EH (cell line): ENCODE results near the gene PITPNC1.
A peak's percentile ranks its signal among the peaks of the same experiment; 100 is the strongest.
"Not testable (repeated sequence)": the region's sequence is repeated elsewhere in the genome, so short reads cannot be mapped to it uniquely, and the experiment has no call there.

Experiments
- DNase-seq: peaks from one replicate; pipeline ENCODE4 v3.0.0-alpha.2; 2015; ENCODE audit warnings: low read depth

The PITPNC1 gene

DNA sequence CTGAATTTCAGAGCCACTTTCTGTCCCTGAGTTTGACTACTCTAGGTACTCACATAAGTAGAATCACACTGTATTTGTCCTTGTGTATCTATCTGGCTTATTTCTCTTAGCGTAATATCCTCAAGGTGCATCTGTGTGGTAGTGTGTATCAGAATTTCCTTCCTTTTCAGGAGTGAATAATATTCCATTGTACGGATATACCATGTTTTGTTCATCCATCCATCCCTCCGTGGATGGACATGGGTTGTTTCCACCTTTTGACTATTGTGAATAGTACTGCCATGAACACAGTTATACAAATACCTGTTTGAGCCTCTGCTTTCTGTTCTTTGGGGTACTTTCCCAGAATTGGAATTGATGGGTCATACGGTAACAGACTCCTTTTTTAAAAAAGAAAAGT lies 111.7 kb downstream of the PITPNC1 start:
- DNase-seq = no peak

DNA sequence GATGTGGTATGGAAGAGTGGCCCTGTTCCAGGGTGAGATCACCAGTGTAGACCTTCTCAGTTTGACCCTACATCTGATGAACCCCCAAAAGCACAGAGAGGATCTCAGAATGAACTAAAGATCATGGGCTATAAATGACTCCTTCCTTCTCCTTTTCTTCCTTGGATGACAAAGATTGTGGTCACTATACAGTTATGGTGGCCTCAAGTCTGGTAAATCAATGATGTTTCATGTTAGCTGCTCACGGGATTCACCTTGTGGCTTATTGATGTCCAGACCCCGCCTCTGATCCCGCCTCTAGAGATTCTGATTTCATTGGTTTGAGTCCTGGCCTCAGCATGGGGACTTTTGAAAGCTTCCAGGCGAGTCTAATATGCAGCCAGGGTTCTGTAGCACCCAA lies 112.2 kb downstream of the PITPNC1 start:
- DNase-seq = no peak

DNA sequence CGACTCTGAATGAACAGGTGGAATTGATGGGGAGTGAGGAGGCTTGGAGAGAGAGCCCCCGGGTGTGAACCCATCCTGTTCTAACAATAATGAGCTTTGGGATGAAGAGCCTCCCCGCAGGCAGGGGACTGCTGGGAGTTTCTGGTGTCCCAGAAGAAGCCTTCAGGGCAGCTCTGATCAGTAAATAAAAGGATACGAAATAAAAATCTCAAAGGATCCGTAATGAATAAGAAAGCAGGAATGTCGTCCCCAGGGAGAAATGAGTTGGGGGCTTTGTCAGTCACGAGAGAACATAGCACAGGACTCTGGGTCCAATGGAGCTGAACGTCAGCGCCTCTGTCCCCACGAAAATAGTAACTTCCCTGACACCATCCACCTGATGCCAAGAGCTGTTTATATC lies 113.4 kb downstream of the PITPNC1 start:
- no peak for DNase-seq

DNA sequence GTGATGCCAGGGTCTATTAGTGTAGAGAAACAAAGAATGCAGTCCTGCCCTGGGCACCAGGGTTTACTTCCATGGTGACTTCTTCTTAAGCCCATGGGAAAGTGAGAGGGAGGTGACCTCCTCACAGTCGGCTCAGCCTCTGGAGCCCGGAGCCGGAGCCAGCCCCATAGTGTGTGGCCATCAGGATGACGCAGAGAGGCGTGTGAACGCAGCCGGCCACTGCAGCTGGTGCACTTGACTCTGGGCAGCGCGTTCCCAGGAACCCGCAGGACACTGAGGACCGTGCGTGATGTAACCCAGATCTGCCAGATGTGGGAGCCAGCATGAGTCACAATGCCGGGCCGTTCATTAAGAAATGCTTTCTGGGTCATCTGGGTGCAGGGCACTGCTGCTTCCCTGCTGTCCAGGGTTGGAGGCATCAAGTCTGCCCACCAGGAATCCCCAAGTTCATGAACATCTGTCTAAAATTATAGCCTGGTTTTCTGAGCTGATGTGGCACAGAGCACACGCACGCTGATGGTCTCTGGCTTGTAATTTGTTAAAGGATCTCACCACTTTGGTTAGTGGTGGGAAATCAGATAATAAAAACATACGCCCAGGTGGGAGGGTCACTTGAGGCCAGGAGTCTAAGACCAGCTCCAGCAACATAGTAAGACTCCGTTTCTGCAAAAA lies 114.1 kb downstream of the PITPNC1 start:
- peak; percentile 99 for DNase-seq

DNA sequence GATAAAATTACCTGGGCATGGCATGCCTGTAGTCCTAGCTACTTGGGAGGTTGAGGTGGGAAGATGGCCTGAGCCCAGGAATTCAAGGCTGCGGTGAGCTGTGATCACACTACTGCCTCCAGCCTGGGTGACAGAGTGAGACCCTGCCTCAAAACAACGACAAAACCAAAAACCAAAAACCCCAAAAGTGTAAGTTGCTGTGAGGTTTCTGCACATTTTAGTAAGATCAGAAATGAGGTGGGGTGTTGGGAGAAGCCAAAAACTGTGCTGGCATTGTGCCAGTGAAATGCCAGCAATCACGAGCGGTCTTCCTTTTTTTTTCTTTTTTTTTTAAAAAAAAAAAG lies 114.6 kb downstream of the PITPNC1 start:
- DNase-seq = no peak

DNA sequence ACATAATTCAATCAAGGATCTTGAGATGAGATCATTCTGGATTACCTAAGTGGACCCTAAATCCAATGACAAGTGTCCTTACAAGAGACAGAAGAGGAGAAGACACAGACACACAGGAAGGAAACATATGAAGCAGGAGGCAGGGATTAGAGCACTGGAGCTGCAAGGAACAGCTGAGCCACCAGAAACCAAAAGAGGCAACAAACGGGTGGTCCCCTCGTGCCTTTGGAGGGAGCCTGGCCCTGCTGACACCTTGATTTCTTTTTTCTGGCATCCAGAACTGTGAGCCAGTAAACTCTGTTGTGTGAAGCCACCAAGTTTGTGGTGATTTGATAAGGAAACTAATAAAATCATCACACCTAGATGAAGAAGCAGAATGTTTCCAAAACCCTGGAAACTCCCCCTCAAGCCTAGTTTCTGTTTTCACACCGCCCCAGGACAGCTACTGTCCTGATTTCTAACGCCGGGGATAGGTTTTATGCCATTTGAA lies 115.2 kb downstream of the PITPNC1 start:
- no peak for DNase-seq

DNA sequence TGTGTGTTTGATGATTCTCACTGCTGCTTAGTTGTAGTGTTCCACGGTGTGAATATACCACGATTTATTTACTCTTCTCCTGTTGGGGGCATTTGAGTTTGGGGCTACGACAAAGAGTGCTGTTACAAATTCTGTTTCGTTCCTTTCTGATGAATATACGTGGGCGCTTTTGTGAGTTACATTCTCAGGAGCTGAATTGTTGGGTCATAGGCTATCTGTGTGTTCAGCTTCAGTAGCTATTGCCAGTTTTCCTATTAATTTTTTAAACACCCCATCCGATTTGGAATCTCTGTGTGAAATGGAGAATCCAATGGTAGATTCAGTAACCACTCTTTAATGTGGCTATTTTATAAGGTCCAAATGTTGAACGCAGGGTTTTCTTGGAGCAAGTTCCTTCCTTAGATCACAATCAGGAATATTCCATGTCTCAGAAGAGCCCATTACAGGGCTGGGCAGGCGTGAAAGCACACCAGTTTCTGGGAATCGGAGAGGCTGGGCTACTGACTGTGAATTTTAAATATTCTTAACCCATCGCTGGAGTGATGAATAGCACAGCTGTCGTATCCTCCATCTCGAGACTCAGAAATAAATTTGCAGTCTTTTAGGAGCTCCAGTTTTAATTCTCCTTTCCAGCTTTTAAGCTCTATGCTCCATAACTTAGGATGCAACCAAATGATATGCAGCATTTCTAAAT lies 115.9 kb downstream of the PITPNC1 start:
- no peak for DNase-seq

DNA sequence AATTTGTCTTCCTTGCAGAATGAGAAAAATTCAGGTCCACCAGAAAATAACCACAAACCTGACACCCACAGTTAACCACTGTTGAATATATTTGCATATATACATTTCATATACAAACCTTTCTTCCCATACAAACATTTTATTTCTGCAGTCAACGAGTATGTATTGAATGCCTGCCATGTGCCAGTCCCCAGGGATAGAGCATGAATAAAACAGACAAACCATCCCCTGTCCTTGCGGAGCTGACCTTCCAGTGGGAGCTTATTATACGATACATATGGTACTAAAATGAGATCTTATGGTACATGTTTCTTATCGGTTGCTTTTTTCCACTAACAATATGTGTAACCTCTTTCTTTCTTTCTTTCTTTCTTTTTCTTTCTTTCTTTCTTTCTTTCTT lies 116.7 kb downstream of the PITPNC1 start:
- DNase-seq = no peak

DNA sequence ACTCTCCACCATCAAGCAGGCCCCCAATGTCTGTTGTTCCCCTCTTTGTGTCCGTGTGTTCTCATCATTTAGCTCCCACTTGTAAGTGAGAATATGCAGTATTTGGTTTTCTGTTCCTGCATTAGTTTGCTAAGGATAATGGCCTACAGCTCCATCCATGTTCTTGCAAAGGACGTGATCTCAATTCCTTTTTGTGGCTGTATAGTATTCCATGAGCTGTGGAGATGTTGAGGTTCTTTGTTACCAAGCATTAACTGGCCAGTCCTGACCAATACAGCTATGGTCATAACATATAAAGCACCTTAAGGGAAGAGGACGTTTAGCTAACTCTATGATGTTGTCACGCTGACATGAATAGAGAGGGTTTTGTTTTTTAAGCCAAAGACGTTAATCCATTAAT lies 118.5 kb downstream of the PITPNC1 start:
- DNase-seq = not testable (repeated sequence)

DNA sequence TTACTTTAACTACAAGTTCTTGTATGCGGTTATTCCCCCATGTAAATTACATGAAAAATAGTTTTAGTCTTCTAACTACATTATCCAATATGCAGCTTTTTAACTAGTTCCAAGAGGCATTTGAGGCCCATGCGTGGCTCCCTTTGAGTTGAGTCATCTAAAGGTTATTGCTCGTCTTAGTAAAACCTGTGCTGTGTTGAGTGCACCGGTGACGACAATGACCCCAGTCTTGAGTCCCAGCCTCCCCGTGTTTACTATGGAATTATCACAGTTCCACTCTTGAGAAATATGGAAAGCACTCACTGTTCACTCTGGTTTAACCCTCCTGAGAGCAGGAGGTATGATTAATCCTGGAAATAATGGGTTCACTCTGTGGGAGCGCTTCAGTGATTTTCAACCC lies 119.2 kb downstream of the PITPNC1 start:
- DNase-seq = no peak

DNA sequence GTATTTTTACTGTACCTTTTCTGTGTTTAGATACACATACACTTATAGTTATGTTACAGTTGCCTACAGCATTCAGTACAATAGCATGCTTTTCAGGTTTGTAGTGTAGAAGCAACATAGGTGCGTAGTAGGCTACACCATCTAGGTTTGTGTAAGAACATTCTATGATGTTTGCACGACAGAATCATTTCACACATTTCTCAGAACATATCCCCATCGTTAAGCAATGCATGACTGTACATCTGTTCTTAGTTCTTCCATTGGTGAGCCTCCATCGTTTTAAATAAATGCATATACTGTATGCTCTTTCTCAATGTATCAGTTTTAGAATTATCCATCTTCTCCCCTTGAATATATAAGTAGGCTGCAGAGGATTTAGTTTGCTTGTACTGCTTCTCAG lies 122.6 kb downstream of the PITPNC1 start:
- no peak for DNase-seq

DNA sequence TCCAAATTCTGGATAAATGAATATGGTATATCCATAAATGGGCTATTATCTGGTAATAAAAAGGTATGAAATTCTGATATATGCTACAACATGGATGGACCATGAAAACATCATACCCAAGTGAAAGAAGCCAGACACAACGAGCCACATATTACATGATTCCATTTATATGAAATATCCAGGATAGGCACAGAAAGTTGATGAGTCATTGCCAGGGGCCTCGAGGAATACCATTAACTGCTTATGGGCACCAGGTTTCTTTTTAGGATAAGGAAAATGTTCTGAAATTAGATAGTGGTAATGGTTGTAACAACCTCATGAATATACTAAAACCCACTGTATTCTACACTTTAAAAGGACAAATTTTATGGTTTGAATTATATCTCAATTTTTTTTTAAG lies 123.2 kb downstream of the PITPNC1 start:
- DNase-seq = peak; percentile 34

DNA sequence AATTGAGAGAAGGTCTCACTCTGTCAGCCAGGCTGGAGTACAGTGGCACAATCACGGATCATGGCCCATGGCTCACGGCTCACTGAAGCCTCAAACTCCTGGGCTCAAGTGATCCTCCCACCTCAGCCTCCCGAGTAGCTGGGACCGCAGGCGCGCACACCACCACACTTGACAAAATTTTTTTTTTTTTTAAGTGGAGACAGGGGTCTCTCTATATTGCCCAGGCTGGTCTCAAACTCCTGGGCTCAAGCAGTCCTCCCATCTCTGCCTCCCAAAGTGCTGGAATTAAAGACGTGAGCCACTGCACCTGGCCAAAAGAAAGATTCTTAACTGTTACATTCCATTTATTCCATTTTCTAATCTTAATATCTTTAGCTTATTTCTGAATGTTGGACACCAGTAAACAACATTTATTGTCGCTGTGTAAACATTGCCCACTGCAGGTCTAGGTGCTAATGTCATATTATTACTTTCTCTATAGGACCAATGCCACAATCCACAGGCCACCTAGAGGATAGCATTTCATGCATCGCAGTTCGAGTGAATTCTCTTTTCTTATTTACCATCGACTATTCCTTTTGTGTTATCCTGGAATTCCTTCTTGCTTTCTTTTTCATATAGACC lies 123.7 kb downstream of the PITPNC1 start:
- DNase-seq = no peak

DNA sequence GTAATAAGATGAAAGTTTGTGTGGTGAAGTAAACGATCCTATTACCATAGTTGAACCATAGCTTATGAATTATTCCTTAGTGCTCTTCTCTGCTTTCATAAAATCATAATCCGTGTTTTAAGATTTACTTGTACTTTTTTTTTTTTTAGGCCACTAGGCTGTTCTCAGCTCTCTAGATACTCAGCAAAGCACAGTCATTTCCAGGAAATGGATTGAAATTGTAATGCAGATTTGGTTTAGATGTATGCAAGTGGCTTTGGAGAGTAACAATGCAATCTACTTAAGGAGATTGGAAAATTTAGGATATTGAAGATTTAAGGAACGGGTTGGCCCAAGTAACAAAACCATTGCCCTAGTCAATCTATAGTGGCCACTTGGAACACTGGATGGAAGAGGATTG lies 125.1 kb downstream of the PITPNC1 start:
- DNase-seq = no peak

DNA sequence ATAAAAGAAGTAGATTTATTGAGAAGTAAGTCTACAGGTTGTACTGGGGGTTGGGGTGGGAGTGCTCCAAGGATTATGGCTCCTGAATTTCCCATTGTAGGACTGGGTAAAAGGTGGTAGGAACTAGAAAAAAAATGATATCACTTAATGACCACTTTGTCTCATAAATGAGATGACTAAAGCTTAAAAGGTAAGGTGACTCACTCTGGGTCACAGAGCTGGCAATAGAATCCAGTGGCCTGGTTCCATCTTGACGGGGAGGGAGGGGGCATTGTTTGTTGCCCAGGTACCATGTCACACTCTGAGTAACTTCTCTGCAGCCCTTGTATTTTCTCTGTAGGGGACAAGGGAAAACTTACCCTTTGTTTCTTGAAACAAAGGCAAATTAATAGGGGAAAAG lies 126.1 kb downstream of the PITPNC1 start:
- DNase-seq = peak; percentile 21

DNA sequence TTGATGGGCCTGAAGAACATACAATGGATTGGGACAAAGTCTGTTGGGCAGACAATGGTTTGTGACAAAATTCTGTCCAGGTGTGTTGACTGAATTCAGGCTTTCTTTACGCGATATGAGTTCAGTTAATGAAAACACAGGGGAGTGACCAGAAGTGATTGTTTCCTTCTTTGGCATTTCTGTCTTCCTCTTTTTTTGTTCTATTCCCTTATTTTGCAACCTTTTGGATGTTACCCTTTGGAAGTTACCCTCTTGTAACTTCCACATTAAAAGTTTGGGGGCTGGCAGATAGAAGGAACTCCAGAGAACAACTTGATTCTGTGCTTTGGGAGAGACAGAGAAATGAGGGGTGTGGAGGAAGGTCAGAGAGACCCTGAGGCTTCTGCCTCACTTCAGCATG lies 126.7 kb downstream of the PITPNC1 start:
- no peak for DNase-seq

DNA sequence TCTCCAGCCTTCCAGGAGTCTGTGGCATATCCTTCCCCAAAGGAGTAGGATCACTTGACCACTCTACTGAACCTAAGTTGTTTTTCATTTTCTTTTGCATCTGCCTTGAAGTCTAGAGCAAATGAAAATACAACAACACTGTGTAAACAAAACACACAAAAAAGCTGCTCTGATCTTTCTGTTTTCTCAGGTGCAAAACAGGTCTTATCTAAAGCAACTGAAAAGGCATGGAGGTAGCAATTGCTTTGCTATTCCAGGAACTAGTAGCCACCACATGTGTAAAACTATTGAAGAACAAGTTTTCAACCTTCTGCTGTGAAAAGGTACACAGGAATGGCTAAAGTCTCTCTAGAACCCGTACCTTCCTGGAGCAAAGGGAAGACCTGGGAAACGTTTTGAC lies 127.1 kb downstream of the PITPNC1 start:
- DNase-seq = no peak

DNA sequence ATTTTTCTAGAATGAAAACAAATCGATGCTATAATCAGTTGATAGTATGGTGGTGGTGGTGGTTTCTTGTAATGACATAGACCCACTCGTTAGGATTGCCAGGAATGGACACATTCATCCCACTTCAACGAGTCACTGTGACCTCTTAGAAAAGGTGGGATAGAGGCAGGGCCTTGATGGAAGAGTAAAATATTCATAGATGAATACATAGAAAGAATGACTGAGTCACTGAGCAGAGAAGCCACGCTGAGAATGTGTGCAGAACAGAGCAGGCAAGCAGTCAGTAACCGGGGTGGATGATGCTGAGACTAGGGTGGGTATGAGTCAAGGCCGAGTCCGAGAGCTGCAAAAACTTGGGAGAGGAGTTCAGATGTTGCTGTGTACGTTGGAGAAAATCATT lies 129.9 kb downstream of the PITPNC1 start:
- peak; percentile 65 for DNase-seq

DNA sequence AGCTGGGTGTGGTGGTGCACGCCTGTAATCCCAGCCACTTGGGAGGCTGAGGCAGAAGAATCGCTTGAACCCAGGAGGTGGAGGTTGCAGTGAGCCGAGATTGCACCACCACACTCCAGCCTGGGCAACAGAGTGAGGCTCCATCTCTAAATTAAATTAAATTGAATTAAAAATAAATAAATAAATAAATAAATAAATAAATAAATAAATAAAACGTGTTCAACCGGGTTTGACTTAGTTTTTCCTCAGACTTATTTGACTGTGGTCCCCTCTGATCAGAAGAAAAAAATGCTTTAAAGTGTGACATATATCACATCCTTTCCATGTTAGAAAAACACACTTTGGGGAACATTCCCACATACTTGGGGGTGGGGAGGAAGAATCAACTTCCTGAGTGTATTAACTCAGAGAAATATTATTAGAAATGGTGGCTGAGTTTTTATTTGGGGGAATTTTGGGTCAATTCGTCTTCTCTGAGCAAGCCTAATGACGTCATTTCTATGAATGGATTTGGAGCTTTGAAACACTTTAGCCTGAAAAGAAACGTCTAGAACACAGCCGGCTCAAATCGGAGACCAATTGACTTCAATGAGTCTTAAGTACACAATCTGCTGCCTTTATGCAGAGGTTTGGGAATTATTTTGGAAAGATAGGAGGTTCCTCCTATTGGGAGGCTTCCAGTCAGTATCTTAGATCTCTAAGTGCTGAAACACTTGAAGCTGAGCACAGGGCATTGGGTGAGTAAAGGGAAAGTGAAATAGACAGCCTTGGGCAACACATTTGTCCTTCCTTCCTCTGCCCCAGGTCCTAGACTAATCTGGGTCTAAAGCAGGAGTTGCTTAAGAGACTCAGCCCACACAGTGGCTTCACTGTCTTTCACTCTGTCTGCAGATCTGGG lies 132.6 kb downstream of the PITPNC1 start:
- peak; percentile 30 for DNase-seq

DNA sequence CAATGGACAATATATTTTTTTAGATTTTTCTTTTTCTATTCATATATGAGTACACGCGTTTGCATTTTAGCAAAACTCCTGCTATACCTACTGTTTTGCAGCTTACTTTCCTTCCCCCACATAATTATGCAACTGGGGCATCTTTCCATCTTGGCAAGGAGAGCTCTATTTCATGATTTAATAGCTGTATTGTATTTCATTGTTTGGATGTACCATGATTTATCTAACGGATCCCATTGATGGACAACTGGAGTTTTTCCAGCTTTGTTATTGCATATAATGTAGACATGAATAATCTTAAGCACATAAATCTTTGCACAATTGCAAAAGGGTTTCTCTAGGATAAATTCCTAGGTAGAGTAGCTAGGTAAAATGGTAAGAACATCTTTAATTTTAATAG lies 133.9 kb downstream of the PITPNC1 start:
- DNase-seq = no peak

DNA sequence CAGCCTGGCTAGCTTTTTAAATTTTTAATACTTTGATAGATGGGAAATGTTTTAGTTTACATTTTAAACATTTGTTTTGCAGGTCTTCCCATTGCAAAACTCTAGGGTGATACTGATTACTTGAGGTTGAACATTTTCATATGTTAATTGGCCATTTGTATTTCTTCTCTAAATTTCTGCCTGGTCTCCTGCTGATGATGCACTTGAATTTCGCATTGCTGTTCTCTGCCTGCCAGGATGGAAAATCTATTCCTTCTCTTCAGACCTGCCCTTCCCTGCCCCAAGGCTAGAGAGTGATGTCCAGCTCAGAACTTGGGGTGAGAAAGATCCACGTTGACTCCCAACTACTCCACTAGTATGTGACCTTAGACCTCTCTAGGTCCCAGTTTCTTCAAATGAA lies 134.7 kb downstream of the PITPNC1 start:
- no peak for DNase-seq

DNA sequence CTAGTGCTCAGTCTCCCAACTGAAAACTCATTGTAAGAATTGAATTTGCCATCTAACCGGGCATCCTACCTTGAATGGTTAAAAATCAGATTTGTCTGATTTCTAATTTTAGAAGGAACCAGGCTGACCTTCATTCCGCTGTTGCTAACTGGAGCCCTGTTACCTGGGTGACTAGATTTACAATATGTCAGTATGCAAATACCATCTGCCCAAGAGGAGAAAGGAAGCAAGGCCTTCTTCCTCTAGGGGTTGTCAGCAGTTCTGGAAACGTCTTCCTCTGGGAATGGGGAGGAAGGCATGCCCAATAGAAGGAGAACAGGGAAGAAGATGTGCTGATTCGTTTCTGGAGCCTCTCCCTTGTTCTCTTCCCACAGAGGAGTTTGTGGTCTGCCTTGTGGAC lies 137.9 kb downstream of the PITPNC1 start:
- no peak for DNase-seq
